ENCODE results near the gene LAMP5.

Gene LAMP5

GRCh38 chr20:9475456-9475855 lies 38.9 kb upstream of the LAMP5 start:
- TF ChIP-seq EZH2 (IDR thresholded peaks at IDR 0.05; ENCODE audit: borderline replicate concordance, low read length) (no peak), CTCF (IDR thresholded peaks at IDR 0.05; ENCODE audit: low read length) (no peak)
- Histone ChIP-seq H3K9me2 (ENCODE audit: low read depth, low read length) (no peaks in the 10 kb centered on the region), H3K36me3 (ENCODE audit: insufficient read depth, low read length) (no peaks in the 10 kb centered on the region), H3K9me3 (ENCODE audit: low read length) (no peaks in the 10 kb centered on the region), H3K27me3 (ENCODE audit: insufficient read depth, low read length) (0 out of 2 replicates have a peak, but pooled peaks cover 4% of the 10 kb centered on the region), H3F3A (ENCODE audit: insufficient read depth, low read length) (no peaks in the 10 kb centered on the region), H3K4me2 (ENCODE audit: low read length) (no peak overlapping the region), H4K20me1 (ENCODE audit: insufficient read depth, low read length) (no peaks in the 10 kb centered on the region), H3K9ac (ENCODE audit: low read length) (no peak overlapping the region), H3K27ac (ENCODE audit: low read depth, low read length, poor library complexity, severe bottlenecking) (no peak overlapping the region), H3K4me3 (ENCODE audit: low read depth, low read length, poor library complexity, severe bottlenecking) (no peak overlapping the region), H3K79me2 (ENCODE audit: insufficient read depth, low read length) (no peaks in the 10 kb centered on the region), H2AFZ (ENCODE audit: low read length) (no peak overlapping the region), H3K4me1 (ENCODE audit: insufficient read depth, low read length, severe bottlenecking) (no peaks in the 10 kb centered on the region)

GRCh38 chr20:9476174-9476573 lies 38.2 kb upstream of the LAMP5 start:
- Histone ChIP-seq H3K4me3 (ENCODE audit: low read depth, low read length, poor library complexity, severe bottlenecking) (no peak overlapping the region), H2AFZ (ENCODE audit: low read length) (no peak overlapping the region), H3K9me2 (ENCODE audit: low read depth, low read length) (no peaks in the 10 kb centered on the region), H4K20me1 (ENCODE audit: insufficient read depth, low read length) (no peaks in the 10 kb centered on the region), H3K79me2 (ENCODE audit: insufficient read depth, low read length) (no peaks in the 10 kb centered on the region), H3F3A (ENCODE audit: insufficient read depth, low read length) (no peaks in the 10 kb centered on the region), H3K9me3 (ENCODE audit: low read length) (no peaks in the 10 kb centered on the region), H3K4me1 (ENCODE audit: insufficient read depth, low read length, severe bottlenecking) (no peaks in the 10 kb centered on the region), H3K36me3 (ENCODE audit: insufficient read depth, low read length) (no peaks in the 10 kb centered on the region), H3K9ac (ENCODE audit: low read length) (no peak overlapping the region), H3K27me3 (ENCODE audit: insufficient read depth, low read length) (0 out of 2 replicates have a peak, but pooled peaks cover 4% of the 10 kb centered on the region), H3K4me2 (ENCODE audit: low read length) (no peak overlapping the region), H3K27ac (ENCODE audit: low read depth, low read length, poor library complexity, severe bottlenecking) (no peak overlapping the region)
- TF ChIP-seq CTCF (IDR thresholded peaks at IDR 0.05; ENCODE audit: low read length): no peak
- no peak for TF ChIP-seq EZH2 (IDR thresholded peaks at IDR 0.05; ENCODE audit: borderline replicate concordance, low read length)

GRCh38 chr20:9476637-9477036 lies 37.8 kb upstream of the LAMP5 start:
- TF ChIP-seq EZH2 (IDR thresholded peaks at IDR 0.05; ENCODE audit: borderline replicate concordance, low read length): no peak
- TF ChIP-seq CTCF (IDR thresholded peaks at IDR 0.05; ENCODE audit: low read length): no peak
- H3K27ac ChIP-seq (ENCODE audit: low read depth, low read length, poor library complexity, severe bottlenecking): no peak overlapping the region
- H3F3A ChIP-seq (ENCODE audit: insufficient read depth, low read length): no peaks in the 10 kb centered on the region
- no peak overlapping the region for H3K9ac ChIP-seq (ENCODE audit: low read length)
- no peak overlapping the region for H3K4me3 ChIP-seq (ENCODE audit: low read depth, low read length, poor library complexity, severe bottlenecking)
- 0 out of 2 replicates have a peak, but pooled peaks cover 4% of the 10 kb centered on the region for H3K27me3 ChIP-seq (ENCODE audit: insufficient read depth, low read length)
- H3K4me2 ChIP-seq (ENCODE audit: low read length): no peak overlapping the region
- H3K36me3 ChIP-seq (ENCODE audit: insufficient read depth, low read length): no peaks in the 10 kb centered on the region
- no peaks in the 10 kb centered on the region for H3K9me2 ChIP-seq (ENCODE audit: low read depth, low read length)
- no peaks in the 10 kb centered on the region for H4K20me1 ChIP-seq (ENCODE audit: insufficient read depth, low read length)
- no peak overlapping the region for H2AFZ ChIP-seq (ENCODE audit: low read length)
- no peaks in the 10 kb centered on the region for H3K4me1 ChIP-seq (ENCODE audit: insufficient read depth, low read length, severe bottlenecking)
- H3K9me3 ChIP-seq (ENCODE audit: low read length): no peaks in the 10 kb centered on the region
- H3K79me2 ChIP-seq (ENCODE audit: insufficient read depth, low read length): no peaks in the 10 kb centered on the region

Data from OCI-LY1 (cell line).